EH (cell line): ENCODE results near the gene KIF3A.
A peak's percentile ranks its signal among the peaks of the same experiment; 100 is the strongest.

ENCODE experiments used
- DNase-seq: peaks from one replicate; pipeline ENCODE4 v3.0.0-alpha.2; 2015; ENCODE audit warnings: low read depth

Gene KIF3A

GRCh38 chr5:132770476-132771159 is 33.3 kb upstream of the KIF3A start:
- DNase-seq = peak; percentile 27

GRCh38 chr5:132768485-132768868 is 31.1 kb upstream of the KIF3A start:
- DNase-seq = peak; percentile 55

- DNase-seq = peak; percentile 27
Observed at GRCh38 chr5:132767150-132767549, 29.8 kb upstream of the KIF3A start.

- no peak for DNase-seq
Observed at GRCh38 chr5:132766806-132767055, 29.4 kb upstream of the KIF3A start.

GRCh38 chr5:132766020-132766805 is 28.9 kb upstream of the KIF3A start:
- DNase-seq = no peak

GRCh38 chr5:132765311-132766019 is 28.1 kb upstream of the KIF3A start:
- no peak for DNase-seq

GRCh38 chr5:132764671-132765238 is 27.4 kb upstream of the KIF3A start:
- no peak for DNase-seq

- DNase-seq = no peak
Observed at GRCh38 chr5:132764051-132764450, 26.7 kb upstream of the KIF3A start.

GRCh38 chr5:132763181-132764036 is 26.1 kb upstream of the KIF3A start:
- DNase-seq = no peak

- DNase-seq = no peak
Observed at GRCh38 chr5:132762246-132763000, 25.1 kb upstream of the KIF3A start.

GRCh38 chr5:132761321-132762240 is 24.2 kb upstream of the KIF3A start:
- no peak for DNase-seq

GRCh38 chr5:132760601-132761317 is 23.4 kb upstream of the KIF3A start:
- no peak for DNase-seq

- no peak for DNase-seq
Observed at GRCh38 chr5:132760049-132760420, 22.7 kb upstream of the KIF3A start.

GRCh38 chr5:132759114-132760048 is 22.0 kb upstream of the KIF3A start:
- no peak for DNase-seq

- DNase-seq = no peak
Observed at GRCh38 chr5:132758451-132758850, 21.1 kb upstream of the KIF3A start.

- DNase-seq = no peak
Observed at GRCh38 chr5:132756542-132756941, 19.2 kb upstream of the KIF3A start.

GRCh38 chr5:132754947-132755346 is 17.6 kb upstream of the KIF3A start:
- DNase-seq = peak; percentile 62

GRCh38 chr5:132754111-132754510 is 16.8 kb upstream of the KIF3A start:
- no peak for DNase-seq
